Fibroblast of skin of abdomen (primary cell): Measurements from ENCODE around the gene OSBPL2. TPM values are rescaled to one million over a fixed set of nuclear protein-coding genes. Genes with fewer than 3 reads are reported as not detected.

Experiments used
- DNase-seq: peaks from one replicate; pipeline ENCODE4 v3.0.0-alpha.2; 2013
- polyA plus RNA-seq, 2 experiments: library from polyadenylated mRNA; unstranded; fragments of 120-200 nt; gene quantifications; one replicate each; pipeline ENCODE4 v1.2.1, GENCODE V29; 2013; ENCODE audit not compliant: insufficient read length in 2 of 2

Gene OSBPL2
- polyA plus RNA-seq (2013, experiment 1 of 2; ENCODE audit: insufficient read length): 24.3 TPM
- polyA plus RNA-seq (2013, experiment 2 of 2; ENCODE audit: insufficient read length): 23.7 TPM

- DNase-seq: peak; percentile 96
Observed at GRCh38 chr20:62237801-62238568, at the start of gene OSBPL2. TSS of gene OSBPL2 (plus strand) at chr20:62238521. CDS start at chr20:62256185, 17,664 bp downstream.

GRCh38 chr20:62190639-62191411, 47.5 kb upstream of the OSBPL2 start:
- no peak for DNase-seq

- DNase-seq: no peak
Observed at GRCh38 chr20:62191781-62192559, 46.4 kb upstream of the OSBPL2 start.

DNA sequence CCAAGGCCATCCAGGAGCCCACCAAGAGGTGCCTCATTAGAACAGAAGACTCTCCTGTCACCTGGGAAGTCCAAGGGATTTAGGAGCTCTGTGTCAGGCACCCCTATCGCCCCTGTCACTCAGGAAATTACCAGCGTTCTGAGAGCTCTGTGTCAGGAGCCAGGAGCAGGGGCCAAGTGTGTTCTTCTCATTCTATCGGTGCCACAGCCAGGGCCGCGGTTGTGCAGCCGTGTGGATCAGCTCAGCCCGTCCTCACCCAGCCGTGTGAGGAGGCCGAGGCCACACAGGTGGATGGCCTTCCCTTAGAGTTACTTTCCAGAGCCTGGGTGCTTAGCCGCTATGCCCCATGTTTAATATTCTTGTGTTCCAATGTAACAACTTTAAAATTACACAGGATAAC, 45.7 kb upstream of the OSBPL2 start:
- no peak for DNase-seq

DNA sequence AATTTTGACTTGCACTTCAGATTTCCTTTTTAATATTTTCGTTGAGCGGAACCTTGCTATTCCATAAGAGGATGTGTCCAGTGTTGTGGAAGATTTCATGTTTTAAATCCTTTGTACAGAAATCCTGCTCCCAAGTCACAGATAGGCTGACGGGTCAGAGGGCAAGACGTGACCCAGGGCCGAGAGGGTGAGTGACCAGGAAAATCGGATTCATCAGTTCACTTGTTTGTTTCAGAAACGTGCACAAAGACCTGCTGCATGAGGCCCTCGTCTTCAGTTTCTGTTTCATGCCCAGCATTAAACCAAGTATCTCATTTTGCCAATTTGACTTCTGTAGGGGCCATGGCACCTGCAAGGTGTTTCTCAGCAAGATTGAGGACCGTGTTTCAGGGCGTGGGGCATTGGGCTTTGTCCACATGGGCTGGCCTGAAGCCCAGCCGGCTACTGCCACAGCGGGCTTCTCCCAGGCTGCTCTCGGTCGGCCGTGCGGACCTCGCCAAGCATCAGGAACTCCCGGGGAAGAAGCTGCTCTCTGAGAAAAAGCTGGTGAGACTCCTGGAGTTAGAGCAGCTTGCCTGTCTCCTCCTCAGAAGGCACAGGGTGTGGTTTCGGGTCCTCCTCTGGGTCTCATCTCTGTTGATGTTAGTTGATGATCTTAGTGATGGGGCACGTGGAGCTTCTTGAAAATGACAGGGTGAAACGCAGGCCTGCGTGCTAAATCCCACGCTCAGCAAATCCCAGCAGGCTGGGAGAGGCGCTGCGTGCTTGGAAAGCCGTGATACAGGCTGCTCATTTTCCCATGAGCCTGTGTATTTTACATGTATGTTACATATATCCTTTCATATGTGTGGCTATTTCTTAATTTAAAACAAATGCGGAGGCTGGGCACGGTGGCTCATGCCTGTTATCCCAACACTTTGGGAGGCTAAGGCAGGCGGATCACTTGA, 45.0 kb upstream of the OSBPL2 start:
- no peak for DNase-seq

DNA sequence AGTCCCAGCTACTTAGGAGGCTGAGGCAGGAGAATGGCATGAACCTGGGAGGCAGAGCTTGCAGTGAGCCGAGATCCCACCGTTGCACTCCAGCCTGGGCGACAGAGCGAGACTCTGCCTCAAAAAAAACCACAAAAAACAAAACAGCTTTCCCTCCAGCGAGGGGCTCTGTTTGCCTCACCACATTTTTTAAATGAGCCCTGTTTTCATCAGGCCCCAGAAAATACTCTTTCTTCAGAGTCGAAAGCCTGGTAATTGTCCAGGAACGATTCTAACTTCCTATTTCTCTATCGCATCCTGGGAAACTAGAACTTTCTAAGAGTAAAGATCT, 43.3 kb upstream of the OSBPL2 start:
- DNase-seq: no peak

- DNase-seq: no peak
Observed at GRCh38 chr20:62195736-62196135, 42.6 kb upstream of the OSBPL2 start.

DNA sequence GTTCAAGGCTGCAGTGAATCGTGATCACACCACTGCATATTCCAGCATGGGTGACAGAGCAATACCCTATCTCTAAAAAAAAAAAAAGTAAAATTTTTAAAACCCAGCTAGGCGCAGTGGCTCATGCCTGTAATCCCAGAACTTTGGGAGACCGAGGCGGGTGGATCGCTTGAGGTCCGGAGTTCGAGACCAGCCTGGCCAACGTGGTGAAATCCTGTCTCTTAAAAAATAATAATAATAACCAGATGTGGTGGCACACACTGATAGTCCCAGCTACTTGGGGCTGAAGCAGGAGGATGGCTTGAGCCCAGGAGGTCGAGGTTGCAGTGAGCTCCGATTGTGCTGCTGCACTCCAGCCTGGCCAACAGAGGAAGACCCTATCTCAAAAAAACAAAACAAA, 42.0 kb upstream of the OSBPL2 start:
- DNase-seq: no peak

DNA sequence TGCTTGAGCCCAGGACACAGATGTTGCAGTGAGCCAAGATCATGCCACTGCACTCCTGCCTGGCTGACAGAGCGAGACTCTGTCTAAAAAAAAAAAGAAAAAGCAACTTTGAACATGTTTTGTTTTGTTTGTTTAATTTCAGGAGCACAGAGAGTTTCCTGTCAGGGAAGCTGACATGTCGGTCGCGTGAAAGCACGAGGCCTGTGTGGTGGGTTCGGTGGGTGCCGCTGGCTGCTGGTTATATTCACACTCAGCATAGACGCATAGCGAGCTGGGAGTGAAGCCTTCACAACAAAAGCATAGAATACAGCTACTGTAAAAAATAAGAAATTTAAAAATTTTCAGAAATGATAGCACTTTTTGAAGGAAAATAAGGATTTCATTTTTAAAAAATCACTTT, 41.0 kb upstream of the OSBPL2 start:
- DNase-seq: no peak

DNA sequence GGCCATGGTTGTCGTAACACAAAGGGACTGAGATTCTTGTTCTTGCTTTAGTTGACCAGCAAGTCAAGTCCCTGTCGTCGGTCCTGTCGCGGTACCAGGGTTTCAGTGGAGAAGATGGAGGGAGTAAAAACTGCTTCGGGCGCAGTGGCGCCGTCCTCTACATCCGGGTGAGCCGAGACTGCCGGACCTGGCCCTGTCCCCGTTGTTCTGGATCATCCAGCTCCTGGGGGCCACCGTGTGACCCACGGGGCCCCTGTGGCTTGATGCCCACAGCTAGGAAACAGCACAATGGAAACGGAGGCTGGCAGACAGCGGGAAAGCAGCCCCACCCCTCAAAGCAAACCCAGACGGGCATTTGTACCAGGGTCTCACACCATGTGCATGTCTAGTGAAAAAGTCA, 40.5 kb upstream of the OSBPL2 start:
- no peak for DNase-seq

DNA sequence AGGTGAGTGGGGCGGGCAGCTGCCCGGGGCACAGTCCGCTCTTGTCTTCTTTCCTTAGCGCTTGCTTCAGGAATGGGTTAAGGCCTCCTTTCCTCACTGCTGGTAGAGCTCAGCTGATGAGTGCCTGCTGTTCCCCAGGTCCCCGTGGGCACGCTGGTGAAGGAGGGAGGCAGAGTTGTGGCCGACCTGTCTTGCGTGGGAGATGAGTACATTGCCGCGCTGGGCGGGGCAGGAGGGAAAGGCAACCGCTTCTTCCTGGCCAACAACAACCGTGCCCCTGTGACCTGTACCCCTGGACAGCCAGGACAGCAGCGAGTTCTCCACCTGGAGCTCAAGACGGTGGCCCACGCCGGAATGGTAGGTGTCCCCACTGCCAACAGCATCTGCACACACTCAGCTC, 39.8 kb upstream of the OSBPL2 start:
- DNase-seq: no peak

GRCh38 chr20:62198931-62199330, 39.4 kb upstream of the OSBPL2 start:
- no peak for DNase-seq

- DNase-seq: no peak
Observed at GRCh38 chr20:62200491-62201172, 37.7 kb upstream of the OSBPL2 start.

GRCh38 chr20:62201173-62202082, 36.9 kb upstream of the OSBPL2 start:
- no peak for DNase-seq

DNA sequence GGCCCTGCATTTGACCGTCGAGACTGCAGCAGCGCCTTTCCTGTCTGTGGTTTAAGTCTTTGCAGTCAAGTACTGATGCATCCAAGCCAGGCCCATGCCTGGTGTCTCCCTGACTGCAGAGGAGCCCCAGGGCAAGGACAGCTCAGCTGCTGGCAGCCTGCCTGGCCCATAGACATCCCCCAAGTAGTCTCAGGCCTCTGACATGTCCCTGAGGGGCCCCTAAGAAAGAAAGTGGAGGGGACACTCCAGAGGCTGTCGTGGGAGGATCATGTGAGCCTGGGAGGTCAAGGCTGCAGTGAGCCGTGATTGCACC, 36.3 kb upstream of the OSBPL2 start:
- DNase-seq: peak; percentile 9

- no peak for DNase-seq
Observed at GRCh38 chr20:62202676-62203377, 35.5 kb upstream of the OSBPL2 start.

GRCh38 chr20:62203378-62204030, 34.8 kb upstream of the OSBPL2 start:
- peak; percentile 66 for DNase-seq

- DNase-seq: no peak
Observed at GRCh38 chr20:62205618-62206387, 32.5 kb upstream of the OSBPL2 start.
